GM19463 (cell line): ENCODE results near the gene RNF182.
"Not testable (repeated sequence)": the region's sequence is repeated elsewhere in the genome, so short reads cannot be mapped to it uniquely, and the experiment has no call there.

Experiments used
- ATAC-seq: cut with Tn5 transposase; IDR thresholded peaks from one replicate; pipeline ENCODE4 v1.9.1; 2021; ENCODE audit warnings: mild to moderate bottlenecking, moderate library complexity; ENCODE audit not compliant: unreplicated experiment

RNF182 gene

DNA sequence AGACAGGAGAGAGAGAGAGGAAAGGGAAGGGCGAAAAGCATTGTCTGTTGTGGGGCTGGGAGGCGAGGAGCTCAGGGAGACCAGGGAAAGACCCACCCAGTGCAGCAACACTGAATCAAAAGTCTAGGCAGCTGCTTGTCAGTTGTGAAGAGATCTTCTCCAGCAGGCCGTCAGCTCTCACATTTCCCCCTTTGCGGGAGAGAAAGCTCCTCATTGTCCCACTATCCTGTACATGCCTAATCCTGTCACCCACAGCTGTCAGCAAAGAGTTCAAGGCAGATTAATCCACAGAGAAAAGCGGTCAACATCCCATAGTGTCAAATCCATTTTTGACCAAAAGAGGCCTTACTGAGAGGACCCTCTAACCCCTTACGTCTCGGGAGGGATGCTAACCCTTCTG is 27.3 kb downstream of the RNF182 start:
- ATAC-seq: no peak

DNA sequence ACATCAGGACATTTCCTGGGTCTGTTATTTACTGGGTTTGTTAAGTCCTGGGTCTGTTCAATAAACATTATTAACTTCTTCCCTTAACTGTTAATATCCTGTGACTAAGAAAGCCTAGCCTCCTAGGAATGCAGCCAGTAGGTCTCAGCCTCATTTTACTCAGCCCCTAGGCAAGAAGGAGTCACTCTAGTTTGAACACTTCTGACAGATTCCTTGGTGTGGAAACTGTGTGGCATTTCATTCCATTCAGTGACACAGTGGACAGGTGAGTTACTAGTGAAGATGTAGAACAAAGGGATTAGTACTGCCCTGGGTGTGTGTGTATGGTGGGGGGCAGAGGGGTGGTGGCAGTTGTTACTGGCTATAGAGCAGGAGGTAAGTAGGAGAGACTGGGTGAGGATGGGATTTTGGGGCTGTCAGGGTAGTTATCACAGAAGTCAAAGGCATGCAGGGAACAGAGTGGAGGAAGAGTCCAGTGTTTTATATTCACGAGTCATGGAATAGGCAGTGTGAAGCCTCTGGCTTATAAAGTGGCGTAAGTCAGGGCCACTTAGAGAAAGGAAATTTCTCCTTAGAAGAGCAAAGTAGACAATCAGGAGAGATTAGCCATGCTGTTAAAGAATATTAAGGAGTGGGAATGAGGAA is 28.4 kb downstream of the RNF182 start:
- ATAC-seq: no peak

DNA sequence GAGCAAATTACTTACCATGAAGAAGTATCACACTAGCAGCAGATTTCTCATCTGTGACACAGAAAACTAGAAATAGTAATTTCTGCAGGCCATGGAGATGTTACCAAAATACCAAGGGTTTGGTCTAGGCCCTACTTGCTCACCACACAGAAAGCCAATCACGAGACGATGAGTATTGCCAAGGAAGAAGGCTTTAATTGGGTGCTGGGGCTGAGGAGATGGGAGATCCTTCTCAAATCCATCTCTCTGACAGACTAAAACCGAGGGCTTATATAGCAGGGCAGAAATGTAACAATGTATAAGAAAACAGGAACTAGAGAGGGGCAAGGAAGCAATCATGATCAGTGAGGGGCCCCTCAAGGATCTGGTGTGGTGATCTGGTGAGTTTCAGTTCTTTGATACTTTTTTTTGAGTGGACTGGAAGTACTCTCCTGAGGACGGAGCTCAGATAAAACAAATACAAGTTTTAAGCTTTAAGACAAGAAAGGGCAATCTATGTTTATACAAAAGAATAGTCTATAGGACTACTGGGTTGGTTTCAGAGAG is 40.9 kb downstream of the RNF182 start:
- ATAC-seq: no peak

DNA sequence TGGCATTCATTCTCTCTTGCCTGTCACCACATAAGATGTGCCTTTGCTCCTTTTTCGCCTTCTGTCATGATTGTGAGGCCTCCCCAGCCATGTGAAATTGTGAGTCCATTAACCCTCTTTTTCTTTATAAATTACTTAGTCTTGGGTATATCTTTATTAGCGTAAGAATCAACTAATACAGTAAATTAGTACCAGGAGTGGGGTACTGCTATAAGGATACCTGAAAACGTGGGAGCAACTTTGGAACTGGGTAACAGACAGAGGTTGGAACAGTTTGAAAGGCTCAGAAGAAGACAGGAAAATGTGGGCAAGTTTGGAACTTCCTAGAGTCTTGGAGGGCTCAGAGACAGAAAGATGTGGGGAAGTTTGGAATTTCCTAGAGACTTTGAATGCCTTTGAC is 46.6 kb downstream of the RNF182 start:
- ATAC-seq: no peak

DNA sequence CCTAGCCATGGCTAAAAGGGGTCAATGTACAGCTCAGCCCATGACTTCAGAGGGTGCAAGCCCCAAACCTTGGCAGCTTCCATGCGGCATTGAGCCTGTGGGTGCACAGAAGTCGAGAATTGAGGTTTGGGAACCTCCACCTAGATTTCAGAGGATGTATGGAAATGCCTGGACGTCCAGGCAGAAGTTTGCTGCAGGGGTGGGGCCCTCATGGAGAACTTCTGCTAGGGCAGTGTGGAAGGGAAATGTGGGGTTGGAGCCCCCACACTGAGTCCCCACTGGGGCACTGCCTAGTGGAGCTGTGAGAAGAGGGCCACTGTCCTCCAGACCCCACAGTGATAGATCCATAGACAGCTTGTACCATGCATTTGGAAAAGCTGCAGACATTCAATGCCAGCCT is 47.9 kb downstream of the RNF182 start:
- ATAC-seq: not testable (repeated sequence)

DNA sequence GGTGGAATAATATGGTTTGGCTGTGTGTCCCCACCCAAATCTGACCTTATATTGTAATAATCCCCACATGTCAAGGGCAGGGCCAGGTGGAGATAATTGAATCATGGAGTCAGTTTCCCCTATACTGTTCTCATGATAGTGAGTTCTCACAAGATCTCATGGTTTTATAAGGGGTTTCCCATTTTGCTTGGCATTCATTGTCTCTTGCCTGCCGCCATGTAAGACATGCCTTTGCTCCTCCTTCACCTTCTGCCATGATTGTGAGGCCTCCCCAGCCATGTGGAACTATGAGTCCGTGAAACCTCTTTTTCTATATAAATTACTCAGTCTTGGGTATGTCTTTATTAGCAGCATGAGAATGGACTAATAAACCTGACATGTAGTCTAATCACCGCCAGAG is 48.7 kb downstream of the RNF182 start:
- not testable (repeated sequence) for ATAC-seq

DNA sequence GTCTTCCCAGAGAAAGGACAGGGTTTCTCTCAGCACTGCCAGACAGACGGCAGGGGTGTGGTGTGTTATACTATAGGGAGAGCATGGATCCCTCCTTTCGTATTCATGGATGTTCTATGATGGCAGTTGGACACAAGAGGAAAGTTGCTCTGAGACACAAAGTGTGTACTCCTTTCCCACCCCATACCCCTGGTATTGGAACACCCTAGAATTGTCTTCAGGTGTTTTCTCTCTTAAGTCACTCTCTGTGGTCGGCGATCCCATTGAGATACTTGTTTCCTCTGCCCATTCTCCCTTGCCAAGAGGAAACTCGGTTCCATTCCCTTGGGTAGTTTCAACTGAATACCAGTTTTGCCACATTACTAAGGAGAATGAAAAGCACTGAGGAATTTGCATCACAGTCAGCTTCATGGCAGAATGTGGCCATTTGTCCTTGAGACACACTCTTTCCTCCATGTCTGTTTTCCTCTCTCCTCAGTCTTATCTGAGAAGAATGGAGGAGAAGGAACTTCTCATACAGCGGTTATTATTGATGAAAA is 53.4 kb downstream of the RNF182 start:
- ATAC-seq: no peak

DNA sequence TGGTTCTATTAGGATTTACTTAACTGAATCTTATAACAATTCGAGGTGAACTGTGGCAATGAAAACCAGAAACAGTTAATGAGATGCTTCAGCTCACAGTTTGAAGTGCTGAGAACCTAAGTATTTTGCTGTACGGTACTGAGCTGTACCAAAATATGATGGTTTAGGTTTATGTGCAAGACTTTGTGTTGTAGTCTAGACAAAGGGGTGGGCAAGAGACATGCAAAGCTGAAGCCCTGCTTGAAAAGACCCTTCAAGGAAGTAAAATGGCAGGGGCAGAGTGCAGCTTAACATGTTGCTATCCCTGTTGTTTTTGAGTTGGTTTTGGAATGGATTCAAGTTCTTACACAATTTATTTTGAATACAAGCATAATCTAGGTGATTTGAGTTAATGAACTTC is 54.0 kb downstream of the RNF182 start:
- no peak for ATAC-seq

DNA sequence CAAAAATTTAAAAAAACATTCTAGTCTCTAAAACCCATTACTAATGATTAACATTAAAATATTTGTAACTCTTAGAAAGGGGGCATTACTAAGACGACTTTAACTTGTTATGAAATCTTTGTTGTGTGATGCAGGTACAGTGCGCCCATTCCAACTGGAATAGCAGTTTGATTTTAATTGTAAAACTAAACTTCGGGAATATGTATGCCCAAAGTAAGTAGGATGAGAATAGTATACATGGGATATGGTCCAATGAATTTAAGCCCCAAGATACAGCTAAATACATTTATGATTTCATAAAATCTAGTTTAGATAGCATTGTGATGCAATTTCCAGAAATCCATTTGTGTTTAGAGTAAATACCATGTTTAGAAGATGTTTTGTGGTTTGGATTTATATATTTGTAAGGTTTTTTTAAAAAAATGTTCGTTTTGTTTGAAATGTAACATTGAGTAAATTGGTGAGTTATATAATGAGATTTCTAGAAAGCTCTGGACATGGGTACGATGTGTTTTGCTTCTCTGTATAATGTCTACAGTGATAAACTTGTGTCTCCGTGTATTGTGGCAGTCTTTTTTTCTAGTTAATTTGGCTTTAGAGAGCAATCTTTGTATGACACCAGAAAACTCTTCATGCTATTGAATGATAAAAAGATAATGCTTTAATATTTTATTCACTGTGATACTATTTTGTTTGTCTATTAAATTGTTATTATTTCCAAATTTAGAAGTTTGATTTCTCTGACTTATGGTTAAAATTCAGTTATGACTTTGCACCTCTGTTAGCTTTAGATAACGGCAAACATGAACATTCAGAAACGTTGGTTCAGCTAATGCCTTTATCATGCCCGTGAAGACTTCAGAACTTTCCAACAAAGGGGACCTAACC is 54.8 kb downstream of the RNF182 start:
- no peak for ATAC-seq

DNA sequence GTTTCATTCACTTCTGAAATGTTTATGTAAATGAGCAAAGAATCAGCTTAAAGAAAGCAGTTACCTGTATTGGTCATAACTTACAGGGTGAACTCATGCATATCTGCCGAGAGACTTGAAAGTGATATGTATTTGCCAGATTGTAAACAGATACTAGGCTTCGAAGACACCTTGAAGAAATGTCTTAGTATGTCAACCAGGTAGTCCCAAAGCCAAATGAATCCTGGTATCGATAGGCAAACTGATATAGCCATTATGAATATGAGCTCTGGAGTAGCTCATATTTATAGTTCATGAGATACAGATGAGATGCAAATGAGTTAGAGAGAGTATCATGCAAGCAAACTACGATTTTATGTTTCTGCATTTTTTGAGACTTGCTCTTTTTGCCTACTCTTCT is 55.8 kb downstream of the RNF182 start:
- ATAC-seq: no peak

DNA sequence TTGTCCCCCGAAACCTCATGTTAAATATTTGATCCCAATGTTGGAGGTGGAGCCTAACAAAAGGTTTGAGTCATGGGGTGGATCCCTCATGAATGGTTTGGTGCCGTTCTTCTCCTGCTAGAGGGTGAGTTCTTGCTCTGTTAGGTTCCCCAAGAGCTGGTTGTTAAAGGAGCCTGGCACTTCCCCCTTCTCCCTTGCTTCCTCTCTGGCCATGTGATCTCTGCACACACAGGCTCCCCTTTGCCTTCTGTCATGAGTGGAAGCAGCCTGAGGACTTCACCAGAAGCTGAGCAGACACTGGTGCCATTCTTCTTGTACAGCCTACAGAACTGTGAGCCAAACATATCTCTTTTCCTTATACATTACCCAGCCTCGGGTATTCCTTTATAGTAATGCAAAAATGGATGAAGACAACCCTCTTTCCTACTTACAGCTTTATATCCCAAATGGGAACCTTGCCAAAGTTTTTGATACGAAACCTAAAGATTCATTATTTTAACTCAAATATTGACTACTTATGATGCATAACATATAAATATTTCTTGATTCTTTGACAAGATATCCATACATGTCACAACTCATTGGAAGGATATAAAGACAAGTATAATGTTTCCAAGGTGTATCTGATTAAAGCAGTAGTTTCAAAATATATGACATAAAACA is 61.0 kb downstream of the RNF182 start:
- no peak for ATAC-seq

DNA sequence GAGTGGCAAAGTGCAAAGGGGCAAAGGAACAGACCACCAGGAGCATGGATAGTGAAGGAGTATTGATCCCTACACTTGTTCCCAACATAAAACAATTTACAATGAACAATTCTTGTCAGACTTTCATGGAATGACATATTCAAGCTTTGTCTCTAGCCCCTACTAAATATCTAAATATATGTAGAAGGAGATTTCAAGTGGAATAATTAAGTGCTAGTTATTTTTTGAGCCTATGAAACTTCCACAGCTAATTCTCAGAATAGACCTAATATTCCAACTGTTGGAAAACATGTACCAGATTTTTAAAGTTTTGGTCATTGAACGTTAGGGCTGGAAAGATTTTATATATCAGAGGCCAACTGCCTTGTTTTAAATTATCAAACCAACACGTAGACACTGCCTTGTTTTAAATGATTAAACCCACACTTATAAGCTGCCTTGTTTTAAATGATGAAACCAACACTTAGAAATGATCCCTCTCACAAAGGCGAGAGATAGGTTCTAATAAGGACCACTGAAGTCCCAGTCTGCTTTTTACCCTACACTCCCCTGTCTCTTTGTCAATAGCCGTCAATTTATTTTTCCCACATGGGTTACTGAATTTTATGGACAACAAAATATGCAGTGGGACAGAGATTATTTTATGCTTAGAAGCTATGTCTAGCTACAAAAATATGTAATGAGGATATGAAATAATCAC is 62.1 kb downstream of the RNF182 start:
- no peak for ATAC-seq

DNA sequence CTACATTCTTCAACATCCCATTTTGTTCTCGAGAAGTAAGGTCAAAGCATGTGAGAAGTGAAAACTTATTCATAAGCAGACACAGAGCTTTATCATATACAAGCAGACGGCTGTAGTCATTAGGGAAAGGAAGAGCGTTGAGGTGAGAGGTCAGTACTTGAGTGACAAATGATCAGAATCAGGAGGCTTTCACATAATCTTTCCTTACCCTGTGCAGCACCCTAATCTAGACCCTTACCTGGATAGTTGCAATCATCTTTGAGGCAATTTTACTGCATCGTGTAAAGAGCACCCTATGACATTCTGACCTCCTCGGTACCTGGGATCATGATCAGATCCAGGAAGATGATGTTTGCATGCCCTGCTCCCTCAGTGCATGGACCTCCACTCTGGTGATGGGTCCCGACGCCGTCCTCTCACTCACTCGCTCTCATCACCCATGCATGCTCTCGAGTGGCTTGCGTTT is 62.7 kb downstream of the RNF182 start:
- ATAC-seq: no peak

DNA sequence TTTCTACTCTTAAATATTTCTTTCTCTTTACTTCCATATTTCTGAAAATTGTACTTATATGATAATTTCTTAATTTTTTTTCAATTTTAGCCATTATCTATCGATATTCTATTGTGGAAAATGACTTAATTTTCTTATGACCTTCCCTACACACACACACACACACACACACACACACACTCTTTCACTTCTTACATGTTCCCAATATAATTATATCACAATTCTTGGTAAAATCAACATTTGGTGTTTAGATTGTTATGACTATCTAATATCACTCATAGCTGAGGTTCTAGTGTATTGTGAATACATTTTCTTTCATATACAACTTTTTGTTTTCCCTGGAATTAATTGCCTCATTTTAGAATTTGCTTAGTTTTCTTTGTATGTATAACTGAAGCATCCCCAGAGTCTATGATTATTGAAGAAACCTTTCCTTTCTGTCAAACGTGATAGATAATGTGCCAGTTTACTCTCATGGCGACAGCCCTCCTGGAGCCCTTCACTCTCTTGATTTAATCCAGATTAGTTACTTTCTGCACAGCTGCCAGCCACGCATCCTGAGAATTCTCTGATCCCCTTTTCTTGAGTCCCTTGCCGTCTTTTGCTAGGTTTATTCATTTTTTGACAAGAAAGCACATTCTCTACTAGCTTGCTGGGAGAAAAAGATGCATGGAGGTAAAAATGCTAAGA is 63.4 kb downstream of the RNF182 start:
- ATAC-seq: no peak

DNA sequence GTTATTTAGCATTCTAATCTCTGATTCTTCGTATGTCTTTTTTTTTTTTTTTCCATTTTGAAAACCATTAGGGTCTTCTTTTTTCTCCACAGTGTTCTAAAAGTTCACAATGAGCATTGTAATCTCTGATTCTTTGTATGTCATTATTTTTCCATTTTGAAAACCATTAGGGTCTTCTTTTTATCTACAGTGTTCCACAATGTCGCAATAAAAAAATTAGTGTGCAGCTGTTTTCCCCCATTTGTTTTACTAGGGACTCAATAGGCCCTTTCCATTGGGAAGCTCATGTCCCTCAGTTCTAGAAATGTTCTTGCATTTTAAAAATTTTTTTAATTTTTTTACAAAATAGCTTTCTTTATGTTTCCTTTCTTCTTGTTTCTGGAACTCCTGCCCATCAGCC is 64.2 kb downstream of the RNF182 start:
- no peak for ATAC-seq

DNA sequence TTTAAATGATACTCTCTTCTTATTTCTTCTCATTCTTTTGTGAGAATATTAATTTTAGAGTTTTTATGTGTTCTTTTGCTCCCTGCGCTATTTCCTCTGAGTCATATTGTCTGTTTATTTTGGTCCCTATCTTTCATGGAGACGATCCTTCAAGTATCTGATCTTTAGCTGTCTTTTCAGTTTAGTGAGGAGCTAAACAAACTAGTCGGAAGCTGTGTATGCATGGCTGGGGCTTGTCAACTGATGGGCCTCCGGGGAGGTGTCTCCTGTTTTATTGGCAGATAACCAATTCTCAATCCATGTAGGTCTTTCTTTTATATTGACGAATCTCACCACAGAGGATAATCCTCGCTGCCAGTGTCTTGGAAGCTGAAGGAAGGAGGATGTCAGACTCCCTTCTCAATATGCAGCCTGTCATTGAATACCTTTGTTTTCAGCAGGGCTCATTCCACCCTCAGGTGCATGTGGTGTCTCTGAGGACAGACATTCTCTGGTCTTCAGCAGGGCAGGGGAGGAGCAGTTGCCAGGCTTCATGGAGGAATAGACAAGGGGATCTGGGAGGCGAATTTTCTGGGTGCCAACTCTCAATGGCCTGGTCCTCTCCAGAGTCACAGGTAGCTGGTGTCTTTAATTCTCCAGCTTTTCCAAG is 64.9 kb downstream of the RNF182 start:
- ATAC-seq: no peak

DNA sequence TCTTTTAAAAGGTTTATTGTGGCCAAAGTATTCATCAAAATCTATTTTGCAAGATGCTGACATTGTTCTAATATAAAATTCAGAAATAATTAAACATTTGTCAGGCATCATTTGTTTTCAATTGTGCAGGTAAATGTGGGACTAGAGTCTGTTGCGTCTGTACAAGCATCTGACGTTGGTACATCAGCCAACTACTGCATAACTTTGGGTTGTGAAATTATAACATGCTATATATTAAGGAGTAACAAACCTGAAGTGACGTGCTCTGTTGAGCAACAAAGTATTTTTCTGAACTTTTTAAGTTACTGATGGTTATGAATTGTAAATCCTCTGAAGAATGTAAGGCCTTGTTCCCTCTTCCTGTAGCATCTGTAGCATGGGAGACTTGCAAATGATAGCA is 66.0 kb downstream of the RNF182 start:
- ATAC-seq: no peak

DNA sequence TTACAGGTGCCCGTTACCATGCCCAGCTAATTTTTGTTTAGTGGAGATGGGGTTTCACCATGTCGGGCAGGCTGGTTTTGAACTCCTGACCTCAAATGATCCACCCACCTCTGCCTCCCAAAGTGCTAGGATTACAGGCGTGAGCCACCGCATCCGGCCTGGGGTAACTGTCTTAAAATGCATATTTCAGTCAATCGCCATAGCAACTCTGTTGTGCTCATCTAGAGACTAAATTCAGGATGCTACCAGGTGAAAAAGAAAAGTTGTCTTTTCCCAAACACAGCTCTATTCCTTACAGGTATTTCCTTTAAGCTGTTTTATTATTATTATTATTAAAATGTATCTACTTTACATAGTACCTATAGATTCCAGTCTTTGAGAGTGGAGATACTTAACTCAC is 66.6 kb downstream of the RNF182 start:
- no peak for ATAC-seq

DNA sequence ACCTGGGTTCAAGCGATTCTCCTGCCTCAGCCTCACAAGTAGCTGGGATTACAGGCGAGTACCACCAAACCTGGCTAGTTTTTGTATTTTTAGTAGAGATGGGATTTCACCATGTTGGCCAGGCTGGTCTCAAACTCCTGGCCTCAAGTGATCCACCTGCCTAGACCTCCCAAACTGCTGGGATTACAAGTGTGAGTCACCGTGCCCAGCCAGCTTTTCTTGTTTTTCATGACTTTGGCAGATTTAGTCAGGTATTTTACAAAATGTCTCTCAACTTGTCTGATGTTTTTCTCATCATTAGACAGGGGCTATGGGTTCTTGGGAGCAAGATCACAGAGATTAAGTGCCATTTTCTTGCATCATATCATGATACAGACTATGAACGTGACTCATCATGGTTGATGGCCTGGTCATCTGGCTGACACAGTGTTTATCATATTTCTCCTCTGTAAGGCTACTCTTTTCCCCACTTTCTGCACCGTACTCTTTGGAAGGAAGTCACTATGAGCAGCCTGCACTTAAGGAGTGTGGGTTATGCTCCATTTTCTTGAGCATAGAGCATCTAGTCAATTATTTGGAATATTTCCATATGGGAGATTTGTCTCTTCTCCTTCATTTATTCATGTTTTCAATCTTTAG is 67.8 kb downstream of the RNF182 start:
- ATAC-seq: no peak
